Measurements from ENCODE around the gene METTL3. TPM values are rescaled to one million over a fixed set of nuclear protein-coding genes. Genes with fewer than 3 reads are reported as not detected.
A peak's percentile ranks its signal among the peaks of the same experiment; 100 is the strongest.

METTL3 gene
- total and polyA plus RNA-seq, 2 of the 13 experiments (the other 11 are each of a cell fraction or from before 2014, with no cell fraction given): 123 to 130 TPM

DNA sequence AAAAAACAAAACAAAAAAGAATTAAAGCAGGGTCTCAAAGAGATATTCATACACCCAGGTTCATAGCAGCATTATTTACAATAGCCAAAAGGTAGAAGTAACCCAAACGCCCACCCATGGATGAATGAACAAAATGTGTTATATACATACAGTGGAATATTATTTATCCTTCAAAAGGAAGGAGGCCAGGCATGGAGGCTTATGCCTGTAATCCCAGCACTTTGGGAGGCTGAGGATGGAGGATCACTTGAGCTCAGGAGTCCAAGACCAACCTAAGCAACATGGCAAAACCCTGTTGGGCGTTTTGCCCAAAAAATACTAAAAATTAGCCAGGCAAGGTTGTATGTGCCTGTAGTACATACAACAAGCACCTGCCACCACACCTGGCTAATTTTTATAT lies 4.6 kb downstream of the METTL3 start:
- DNase-seq (ENCODE audit: low spot score) (no peak), FAIRE-seq (no peak), ATAC-seq (no peak)
- no peaks in the 10 kb centered on the region; a peak in 1 of 5 replicates for H3K27me3 ChIP-seq (ENCODE audit: control insufficient read depth in 1 of 2, insufficient read depth in 2 of 2, low read length in 2 of 2)
- TF ChIP-seq, protein P1, sequence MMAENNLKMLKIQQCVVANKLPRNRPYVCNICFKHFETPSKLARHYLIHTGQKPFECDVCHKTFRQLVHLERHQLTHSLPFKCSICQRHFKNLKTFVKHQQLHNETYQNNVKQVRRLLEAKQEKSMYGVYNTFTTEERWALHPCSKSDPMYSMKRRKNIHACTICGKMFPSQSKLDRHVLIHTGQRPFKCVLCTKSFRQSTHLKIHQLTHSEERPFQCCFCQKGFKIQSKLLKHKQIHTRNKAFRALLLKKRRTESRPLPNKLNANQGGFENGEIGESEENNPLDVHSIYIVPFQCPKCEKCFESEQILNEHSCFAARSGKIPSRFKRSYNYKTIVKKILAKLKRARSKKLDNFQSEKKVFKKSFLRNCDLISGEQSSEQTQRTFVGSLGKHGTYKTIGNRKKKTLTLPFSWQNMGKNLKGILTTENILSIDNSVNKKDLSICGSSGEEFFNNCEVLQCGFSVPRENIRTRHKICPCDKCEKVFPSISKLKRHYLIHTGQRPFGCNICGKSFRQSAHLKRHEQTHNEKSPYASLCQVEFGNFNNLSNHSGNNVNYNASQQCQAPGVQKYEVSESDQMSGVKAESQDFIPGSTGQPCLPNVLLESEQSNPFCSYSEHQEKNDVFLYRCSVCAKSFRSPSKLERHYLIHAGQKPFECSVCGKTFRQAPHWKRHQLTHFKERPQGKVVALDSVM (CRISPR knock-in tag; IDR thresholded peaks at IDR 0.05): peak; percentile 73; the same call in 1 of the 2 replicates
- TF ChIP-seq TBX2 (CRISPR knock-in tag; IDR thresholded peaks at IDR 0.05; ENCODE audit: borderline replicate concordance) (peak; percentile 35; the same call in 1 of the 2 replicates), ZNF329 (CRISPR knock-in tag; IDR thresholded peaks at IDR 0.05; ENCODE audit: low read depth) (no peak)
- 94% methylated on average over 2 of the region's 2 CpGs for WGBS (ENCODE audit: low lambda C conversion rate)
- CTCF ChIA-PET (ENCODE audit: low intra/inter-chr PET ratio, low total read pairs): no interaction called here
- peaks cover 49% of the 10 kb centered on the region for H3K79me2 ChIP-seq (ENCODE audit: insufficient read depth, low read length)
- no peak overlapping the region for H3K4me2 ChIP-seq (ENCODE audit: low read depth, low read length)
- no peak overlapping the region for H2AFZ ChIP-seq (ENCODE audit: low read length)
- peaks cover 19% of the 10 kb centered on the region for H3K4me1 ChIP-seq (ENCODE audit: insufficient read depth, low read length)
- no peaks in the 10 kb centered on the region for H4K20me1 ChIP-seq (ENCODE audit: insufficient read depth, low read length)
- no peak overlapping the region for H3K27ac ChIP-seq (ENCODE audit: extremely low read length, insufficient read depth, low read length)
- intact Hi-C loops (cut with micrococcal nuclease; ENCODE audit: unreplicated experiment): no loop called here
- no TSS peak for BruUV-seq (replicated peaks)
- in situ Hi-C loops (cut with HindIII; ENCODE audit: extremely low pct_ligation_motif_present, low pct_unique_long_range_greater_than_20kb): no loop called here
- peaks cover 19 to 37% of the 10 kb centered on the region in 2 experiments for H3K36me3 ChIP-seq (replicated peaks in 1 of 2; ENCODE audit: control insufficient read depth in 1 of 2, insufficient read depth in 2 of 2, low read length in 2 of 2)
- no peak overlapping the region for H3K4me3 ChIP-seq (replicated peaks in 1 of 3; ENCODE audit: insufficient read depth in 1 of 3, low read depth in 2 of 3, low read length in 3 of 3)
- POLR2A ChIA-PET: no interaction called here
- no peaks in the 10 kb centered on the region for H3K9me3 ChIP-seq (ENCODE audit: low read length)
- no peak overlapping the region for H3K9ac ChIP-seq (ENCODE audit: insufficient read depth, low read depth, low read length)

DNA sequence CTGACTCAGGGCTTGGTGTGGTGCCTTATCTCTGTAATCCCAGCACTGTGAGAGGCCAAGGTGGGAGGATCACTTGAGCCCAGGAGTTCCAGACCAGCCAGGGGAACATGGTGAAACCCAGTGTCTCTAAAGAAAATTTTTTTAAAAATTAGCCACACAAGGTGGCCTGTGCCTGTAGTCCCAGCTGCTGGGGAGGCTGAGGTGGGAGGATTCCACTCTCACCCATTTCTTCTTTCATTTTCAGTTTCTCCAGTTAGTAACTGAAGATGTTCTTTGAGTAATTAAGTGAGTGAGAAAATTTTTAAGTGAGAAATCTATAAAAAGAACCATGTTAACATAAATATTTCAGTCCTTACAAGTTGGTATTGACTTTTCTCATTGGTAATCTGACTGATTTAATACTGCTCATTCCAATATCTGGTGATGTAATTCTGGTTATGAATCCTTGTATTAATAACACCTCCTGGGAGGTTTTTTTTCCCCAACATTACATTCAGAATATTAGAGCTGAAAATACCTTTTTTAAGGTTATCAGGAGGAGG lies 6.1 kb downstream of the METTL3 start:
- Histone ChIP-seq H4K20me1 (ENCODE audit: insufficient read depth, low read length) (no peaks in the 10 kb centered on the region), H3K4me1 (ENCODE audit: insufficient read depth, low read length) (peaks cover 17% of the 10 kb centered on the region), H3K36me3 (replicated peaks in 1 of 2; ENCODE audit: control insufficient read depth in 1 of 2, insufficient read depth in 2 of 2, low read length in 2 of 2) (peaks cover 26 to 51% of the 10 kb centered on the region in 2 experiments), H3K4me2 (ENCODE audit: low read depth, low read length) (no peak overlapping the region), H3K27me3 (ENCODE audit: control insufficient read depth in 1 of 2, insufficient read depth in 2 of 2, low read length in 2 of 2) (no peaks in the 10 kb centered on the region), H3K9me3 (ENCODE audit: low read length) (no peaks in the 10 kb centered on the region), H3K9ac (ENCODE audit: insufficient read depth, low read depth, low read length) (no peak overlapping the region), H3K27ac (ENCODE audit: extremely low read length, insufficient read depth, low read length) (no peak overlapping the region), H3K79me2 (ENCODE audit: insufficient read depth, low read length) (peaks cover 39% of the 10 kb centered on the region), H2AFZ (ENCODE audit: low read length) (no peak overlapping the region), H3K4me3 (replicated peaks in 1 of 3; ENCODE audit: insufficient read depth in 1 of 3, low read depth in 2 of 3, low read length in 3 of 3) (no peak overlapping the region)
- FAIRE-seq: no peak
- ATAC-seq: no peak
- intact Hi-C loops (cut with micrococcal nuclease; ENCODE audit: unreplicated experiment): no loop called here
- no peak for DNase-seq (ENCODE audit: low spot score)
- no TSS peak for BruUV-seq (replicated peaks)
- TF ChIP-seq, protein P2, sequence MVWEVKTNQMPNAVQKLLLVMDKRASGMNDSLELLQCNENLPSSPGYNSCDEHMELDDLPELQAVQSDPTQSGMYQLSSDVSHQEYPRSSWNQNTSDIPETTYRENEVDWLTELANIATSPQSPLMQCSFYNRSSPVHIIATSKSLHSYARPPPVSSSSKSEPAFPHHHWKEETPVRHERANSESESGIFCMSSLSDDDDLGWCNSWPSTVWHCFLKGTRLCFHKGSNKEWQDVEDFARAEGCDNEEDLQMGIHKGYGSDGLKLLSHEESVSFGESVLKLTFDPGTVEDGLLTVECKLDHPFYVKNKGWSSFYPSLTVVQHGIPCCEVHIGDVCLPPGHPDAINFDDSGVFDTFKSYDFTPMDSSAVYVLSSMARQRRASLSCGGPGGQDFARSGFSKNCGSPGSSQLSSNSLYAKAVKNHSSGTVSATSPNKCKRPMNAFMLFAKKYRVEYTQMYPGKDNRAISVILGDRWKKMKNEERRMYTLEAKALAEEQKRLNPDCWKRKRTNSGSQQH (CRISPR knock-in tag; IDR thresholded peaks at IDR 0.05; ENCODE audit: low read depth): no peak
- 0 out of 2 replicates have a peak, but pooled peaks have one; percentile 38 for TF ChIP-seq RBFOX2 (IDR thresholded peaks at IDR 0.05; ENCODE audit: low read depth, low read length)
- TF ChIP-seq POLR2G (IDR thresholded peaks at IDR 0.05; ENCODE audit: low read depth, low read length): peak; percentile 12; the same call in 1 of the 2 replicates
- no peak for TF ChIP-seq SP140L (CRISPR knock-in tag; IDR thresholded peaks at IDR 0.05; ENCODE audit: borderline replicate concordance)
- no peak for TF ChIP-seq FOXO1 (CRISPR knock-in tag; IDR thresholded peaks at IDR 0.05)
- no peak for TF ChIP-seq SALL1 (CRISPR knock-in tag; IDR thresholded peaks at IDR 0.05)
- no peak for TF ChIP-seq KAT8 (CRISPR knock-in tag; IDR thresholded peaks at IDR 0.05)
- ChIA-PET POLR2A (interaction anchor here (0.8 kb wide), 1 partner anchor 22 kb away, joined by 3 read pairs; no protein-coding TSS in a partner anchor), CTCF (ENCODE audit: low intra/inter-chr PET ratio, low total read pairs) (no interaction called here)
- in situ Hi-C loops (cut with HindIII; ENCODE audit: extremely low pct_ligation_motif_present, low pct_unique_long_range_greater_than_20kb): no loop called here
